ENCODE measurements around the gene GPER1.

The GPER1 gene

DNA sequence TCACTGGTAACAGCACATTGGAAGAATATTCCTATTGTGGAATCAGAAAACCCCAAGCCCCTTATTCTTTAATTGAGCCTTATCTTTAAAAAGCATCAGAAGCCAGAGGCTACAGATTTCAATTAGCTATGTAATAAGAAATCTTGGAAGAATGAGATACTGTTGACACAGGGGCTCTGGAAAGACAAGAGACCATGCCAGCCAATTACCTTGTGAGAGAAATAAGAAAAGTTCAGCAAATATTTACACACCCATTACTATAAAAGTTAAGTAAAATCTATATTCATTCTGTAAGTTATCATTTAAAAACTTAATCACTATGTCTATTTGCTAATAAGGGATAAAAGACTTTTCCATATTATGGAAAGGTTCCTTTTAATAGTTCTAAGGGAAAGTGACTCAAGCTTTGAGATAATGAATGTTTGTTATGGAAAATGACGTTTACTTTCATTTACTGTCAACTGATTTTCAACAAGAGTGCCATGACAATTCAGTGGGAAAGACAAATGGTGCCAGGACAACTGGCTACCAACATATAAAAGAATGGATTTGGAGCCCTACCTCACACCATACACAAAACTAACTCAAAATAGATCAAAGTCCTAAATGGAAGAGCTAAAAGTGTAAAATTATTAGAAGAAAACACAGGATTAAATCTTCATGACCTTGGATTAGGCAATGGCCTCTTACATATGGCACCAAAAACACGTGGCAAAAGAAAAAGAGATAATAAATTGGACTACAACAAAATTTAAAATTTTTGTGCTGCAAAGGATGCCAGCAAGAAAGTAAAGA is 43.8 kb downstream of the GPER1 start:
- TF ChIP-seq SIN3A (IDR thresholded peaks at IDR 0.05; ENCODE audit: borderline replicate concordance, insufficient read depth, low read length) (no peak), POLR2AphosphoS5 (IDR thresholded peaks at IDR 0.05; ENCODE audit: low read depth, low read length) (no peak), REST (IDR thresholded peaks at IDR 0.05; ENCODE audit: insufficient read depth in 1 of 2, low read depth in 2 of 2, low read length in 2 of 2) (no peak), TAF1 (IDR thresholded peaks at IDR 0.05; ENCODE audit: borderline replicate concordance, insufficient read depth, low read length) (no peak)

GRCh38 chr7:1134951-1135350 is 47.0 kb downstream of the GPER1 start:
- TF ChIP-seq REST (IDR thresholded peaks at IDR 0.05; ENCODE audit: insufficient read depth in 1 of 2, low read depth in 2 of 2, low read length in 2 of 2) (no peak), TAF1 (IDR thresholded peaks at IDR 0.05; ENCODE audit: borderline replicate concordance, insufficient read depth, low read length) (no peak), POLR2AphosphoS5 (IDR thresholded peaks at IDR 0.05; ENCODE audit: low read depth, low read length) (no peak), FOXP2 (optimal IDR thresholded peaks at IDR 0.05; ENCODE audit: borderline replicate concordance, extremely low read depth, extremely low read length, insufficient read depth) (no peak), SIN3A (IDR thresholded peaks at IDR 0.05; ENCODE audit: borderline replicate concordance, insufficient read depth, low read length) (no peak)

- TF ChIP-seq FOXP2 (optimal IDR thresholded peaks at IDR 0.05; ENCODE audit: borderline replicate concordance, extremely low read depth, extremely low read length, insufficient read depth) (no peak), POLR2AphosphoS5 (IDR thresholded peaks at IDR 0.05; ENCODE audit: low read depth, low read length) (no peak), REST (IDR thresholded peaks at IDR 0.05; ENCODE audit: insufficient read depth in 1 of 2, low read depth in 2 of 2, low read length in 2 of 2) (no peak), TAF1 (IDR thresholded peaks at IDR 0.05; ENCODE audit: borderline replicate concordance, insufficient read depth, low read length) (no peak), SIN3A (IDR thresholded peaks at IDR 0.05; ENCODE audit: borderline replicate concordance, insufficient read depth, low read length) (no peak)
Measured at GRCh38 chr7:1136841-1137516, 49.1 kb downstream of the GPER1 start.

DNA sequence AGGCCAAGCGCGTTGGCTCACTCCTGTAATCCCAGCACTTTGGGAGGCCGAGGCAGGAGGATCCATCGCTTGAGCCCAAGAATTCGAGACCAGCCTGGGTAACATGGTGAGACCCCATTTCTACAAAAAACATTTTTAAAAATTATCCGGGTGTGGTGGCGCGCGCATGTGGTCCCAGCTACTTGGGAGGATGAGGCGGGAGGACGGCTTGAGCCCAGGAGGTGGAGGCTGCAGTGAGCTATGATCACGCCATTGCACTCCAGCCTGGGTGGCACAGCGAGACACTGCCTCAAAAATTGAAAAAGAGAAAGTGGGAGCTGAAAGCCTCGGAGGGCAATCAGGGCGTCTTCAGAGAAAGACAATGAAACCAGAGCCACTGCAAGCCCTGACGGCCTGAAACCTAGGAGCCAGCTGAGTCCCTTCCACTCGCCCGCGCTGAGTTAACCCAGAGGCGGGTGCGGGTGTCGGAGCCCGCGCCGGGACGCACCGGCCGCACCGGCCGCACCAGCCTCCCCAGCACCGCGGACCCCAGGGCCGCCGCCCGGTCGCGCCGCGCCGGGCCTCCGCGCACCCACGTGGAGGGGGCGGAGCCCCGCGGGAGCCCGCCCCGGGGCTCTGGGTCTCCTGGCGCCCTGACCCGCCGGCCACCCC is 49.7 kb downstream of the GPER1 start:
- TF ChIP-seq FOXP2 (optimal IDR thresholded peaks at IDR 0.05; ENCODE audit: borderline replicate concordance, extremely low read depth, extremely low read length, insufficient read depth) = no peak
- TF ChIP-seq POLR2AphosphoS5 (IDR thresholded peaks at IDR 0.05; ENCODE audit: low read depth, low read length) = no peak
- TF ChIP-seq SIN3A (IDR thresholded peaks at IDR 0.05; ENCODE audit: borderline replicate concordance, insufficient read depth, low read length) = no peak
- no peak for TF ChIP-seq REST (IDR thresholded peaks at IDR 0.05; ENCODE audit: insufficient read depth in 1 of 2, low read depth in 2 of 2, low read length in 2 of 2)
- TF ChIP-seq TAF1 (IDR thresholded peaks at IDR 0.05; ENCODE audit: borderline replicate concordance, insufficient read depth, low read length) = no peak

All from PFSK-1 (cell line).